ENCODE measurements around the gene IFITM10. TPM values are rescaled to one million over a fixed set of nuclear protein-coding genes. Genes with fewer than 3 reads are reported as not detected.

Gene IFITM10
- total RNA-seq, 1 donor from 2014 or later: 4.9 TPM

DNA sequence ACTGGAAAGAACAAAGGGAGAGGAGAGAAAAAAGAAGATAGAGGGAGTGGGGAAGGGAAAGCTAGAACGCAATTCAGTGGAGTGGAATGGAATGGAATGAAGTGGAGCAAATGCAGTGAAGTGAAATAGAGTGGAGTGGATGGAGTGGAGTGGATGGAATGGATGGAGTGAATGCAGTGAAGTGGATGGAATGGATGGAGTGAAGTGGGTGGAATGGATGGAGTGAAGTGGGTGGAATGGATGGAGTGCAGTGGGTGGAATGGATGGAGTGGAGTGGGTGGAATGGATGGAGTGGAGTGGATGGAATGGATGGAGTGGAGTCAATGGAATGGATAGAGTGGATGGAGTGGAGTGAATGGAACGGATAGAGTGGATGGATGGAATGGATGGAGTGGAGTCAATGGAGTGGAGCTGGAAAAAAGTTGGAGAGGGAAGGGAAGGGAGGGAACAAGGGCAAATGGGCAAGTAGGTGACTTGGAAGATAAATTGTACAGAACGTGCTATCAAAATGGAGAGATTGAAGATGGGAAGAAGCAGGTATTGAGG lies 13.9 kb downstream of the IFITM10 start:
- intact Hi-C loops (cut with DNase I): no loop called here
- H3K27me3 ChIP-seq: no peaks in the 10 kb centered on the region
- no peak overlapping the region for H3K27ac ChIP-seq
- no peak for DNase-seq (ENCODE audit: extremely low spot score in 2 of 2)
- H3K4me1 ChIP-seq: no peaks in the 10 kb centered on the region
- peaks cover 5% of the 10 kb centered on the region for H3K9me3 ChIP-seq
- H3K4me3 ChIP-seq: no peak overlapping the region
- H3K36me3 ChIP-seq: no peaks in the 10 kb centered on the region
- TF ChIP-seq, protein P1, sequence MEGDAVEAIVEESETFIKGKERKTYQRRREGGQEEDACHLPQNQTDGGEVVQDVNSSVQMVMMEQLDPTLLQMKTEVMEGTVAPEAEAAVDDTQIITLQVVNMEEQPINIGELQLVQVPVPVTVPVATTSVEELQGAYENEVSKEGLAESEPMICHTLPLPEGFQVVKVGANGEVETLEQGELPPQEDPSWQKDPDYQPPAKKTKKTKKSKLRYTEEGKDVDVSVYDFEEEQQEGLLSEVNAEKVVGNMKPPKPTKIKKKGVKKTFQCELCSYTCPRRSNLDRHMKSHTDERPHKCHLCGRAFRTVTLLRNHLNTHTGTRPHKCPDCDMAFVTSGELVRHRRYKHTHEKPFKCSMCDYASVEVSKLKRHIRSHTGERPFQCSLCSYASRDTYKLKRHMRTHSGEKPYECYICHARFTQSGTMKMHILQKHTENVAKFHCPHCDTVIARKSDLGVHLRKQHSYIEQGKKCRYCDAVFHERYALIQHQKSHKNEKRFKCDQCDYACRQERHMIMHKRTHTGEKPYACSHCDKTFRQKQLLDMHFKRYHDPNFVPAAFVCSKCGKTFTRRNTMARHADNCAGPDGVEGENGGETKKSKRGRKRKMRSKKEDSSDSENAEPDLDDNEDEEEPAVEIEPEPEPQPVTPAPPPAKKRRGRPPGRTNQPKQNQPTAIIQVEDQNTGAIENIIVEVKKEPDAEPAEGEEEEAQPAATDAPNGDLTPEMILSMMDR (IDR thresholded peaks at IDR 0.05): no peak
- TF ChIP-seq POLR2A (IDR thresholded peaks at IDR 0.05) (no peak), POLR2AphosphoS5 (IDR thresholded peaks at IDR 0.05; ENCODE audit: insufficient read depth in 1 of 2, low read depth in 1 of 2) (no peak)

- H3K9me3 ChIP-seq: peaks cover 5% of the 10 kb centered on the region
- H3K4me3 ChIP-seq: no peak overlapping the region
- TF ChIP-seq POLR2AphosphoS5 (IDR thresholded peaks at IDR 0.05; ENCODE audit: insufficient read depth in 1 of 2, low read depth in 1 of 2): no peak
- TF ChIP-seq POLR2A (IDR thresholded peaks at IDR 0.05): no peak
- TF ChIP-seq, protein P1 (IDR thresholded peaks at IDR 0.05): no peak
- no peaks in the 10 kb centered on the region for H3K27me3 ChIP-seq
- H3K36me3 ChIP-seq: no peaks in the 10 kb centered on the region
- intact Hi-C loops (cut with DNase I): no loop called here
- H3K4me1 ChIP-seq: no peaks in the 10 kb centered on the region
- H3K27ac ChIP-seq: no peak overlapping the region
- DNase-seq (ENCODE audit: extremely low spot score in 2 of 2): no peak
These were observed 15.1 kb downstream of the IFITM10 start for GRCh38 chr11:1735271-1735670.

GRCh38 chr11:1734641-1735081 lies 15.7 kb downstream of the IFITM10 start:
- Histone ChIP-seq H3K4me3 (no peak overlapping the region), H3K9me3 (peaks cover 5% of the 10 kb centered on the region), H3K27me3 (no peaks in the 10 kb centered on the region), H3K36me3 (no peaks in the 10 kb centered on the region), H3K4me1 (peaks cover 3% of the 10 kb centered on the region), H3K27ac (no peak overlapping the region)
- intact Hi-C loops (cut with DNase I): no loop called here
- no peak for DNase-seq (ENCODE audit: extremely low spot score in 2 of 2)
- TF ChIP-seq, protein P1 (IDR thresholded peaks at IDR 0.05): no peak
- TF ChIP-seq POLR2AphosphoS5 (IDR thresholded peaks at IDR 0.05; ENCODE audit: insufficient read depth in 1 of 2, low read depth in 1 of 2): no peak
- TF ChIP-seq POLR2A (IDR thresholded peaks at IDR 0.05): no peak

DNA sequence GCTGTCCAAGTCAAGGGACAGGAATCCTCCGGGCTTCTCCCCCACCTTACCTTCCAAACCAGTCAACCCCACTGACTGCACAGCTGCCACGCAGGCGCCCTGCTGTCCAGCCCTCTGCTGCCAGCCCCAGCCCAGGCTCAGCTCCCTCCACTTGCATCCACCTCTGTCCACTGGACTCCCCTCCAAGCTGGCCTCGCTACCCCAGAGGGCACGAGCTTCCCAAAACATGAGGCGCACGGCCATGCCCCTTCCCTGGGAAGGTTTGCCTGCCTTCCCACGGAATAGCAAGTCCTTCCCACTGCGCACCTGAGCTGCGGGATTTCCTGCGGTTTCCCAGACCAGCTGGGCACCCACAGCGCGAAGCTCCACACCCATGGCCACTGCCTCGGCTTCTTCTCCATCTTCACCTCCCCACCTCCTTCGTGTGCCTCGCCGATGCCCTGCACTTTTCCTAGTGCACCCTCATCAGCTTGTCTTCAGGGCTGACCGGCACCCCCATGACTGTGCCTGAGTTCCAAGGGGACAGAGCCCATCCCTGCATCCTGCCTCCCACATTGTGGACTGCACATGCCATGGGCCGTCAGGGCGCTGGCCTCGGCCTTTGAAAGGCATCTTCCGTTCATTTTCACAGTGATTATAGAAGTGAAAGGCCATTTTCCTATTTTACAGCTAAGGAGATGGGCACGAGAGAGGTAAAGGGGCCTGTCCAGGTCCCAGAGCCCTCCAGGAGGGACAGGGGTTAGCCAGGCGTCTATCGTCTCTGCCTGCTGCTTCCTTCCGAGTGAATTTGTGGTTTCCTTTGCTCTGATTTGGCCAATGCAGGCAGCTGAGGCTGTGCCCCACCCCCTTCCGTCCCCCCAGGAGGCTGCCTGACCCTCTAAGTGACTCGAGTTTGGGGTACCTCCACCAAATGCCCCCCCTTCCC lies 16.4 kb downstream of the IFITM10 start:
- TF ChIP-seq, protein P1 (IDR thresholded peaks at IDR 0.05): no peak
- no peak for TF ChIP-seq POLR2A (IDR thresholded peaks at IDR 0.05)
- TF ChIP-seq POLR2AphosphoS5 (IDR thresholded peaks at IDR 0.05; ENCODE audit: insufficient read depth in 1 of 2, low read depth in 1 of 2): no peak
- Histone ChIP-seq H3K4me1 (peaks cover 7% of the 10 kb centered on the region), H3K4me3 (no peak overlapping the region), H3K36me3 (no peaks in the 10 kb centered on the region), H3K27me3 (no peaks in the 10 kb centered on the region), H3K9me3 (peaks cover 5% of the 10 kb centered on the region), H3K27ac (no peak overlapping the region)
- intact Hi-C loops (cut with DNase I): no loop called here
- no peak for DNase-seq (ENCODE audit: extremely low spot score in 2 of 2)
